CD4-positive, alpha-beta T cell (primary cell): ENCODE measurements around the gene SRSF7. TPM values are rescaled to one million over a fixed set of nuclear protein-coding genes. Genes with fewer than 3 reads are reported as not detected.

ENCODE experiments used
- ATAC-seq: fragments of 200-7000 bp; cut with Tn5 transposase; one replicate; pipeline ENCODE4 v1.10.0; 2022; ENCODE audit warnings: mild to moderate bottlenecking; ENCODE audit not compliant: poor library complexity
- CTCF ChIA-PET: fragments of 350-600 bp; sonication (Branson Sonifier 250); formaldehyde crosslinking; loops from one replicate; lab custom pipeline; 2021; ENCODE audit warnings: antibody characterized with exemption, inconsistent platforms; lab: Charles Lee
- POLR2A ChIA-PET: fragments of 350-600 bp; sonication (Branson Sonifier 250); formaldehyde crosslinking; loops from one replicate; lab custom pipeline; 2021; ENCODE audit warnings: antibody characterized with exemption, inconsistent platforms; lab: Charles Lee
- DNase-seq, 14 experiments: peaks; one replicate each; pipeline ENCODE4 v3.0.0-alpha.2; 2013 to 2020; ENCODE audit warnings: mixed read lengths in 2 of 14
- H3K27ac ChIP-seq, 2 donors: one replicate each; pipeline versions ENCODE4 v1.5.1 to v1.7.0; 2013; ENCODE audit warnings: low read length in 2 of 2, low read depth in 1 of 2, mild to moderate bottlenecking in 1 of 2
- H3K27me3 ChIP-seq, 2 experiments: 1 replicate in 1 of 2; 2 replicates in 1 of 2; pipeline versions ENCODE4 v1.6.1 to v1.7.0; 2013; ENCODE audit warnings: low read length in 2 of 2, control low read depth in 1 of 2, mild to moderate bottlenecking in 1 of 2, moderate library complexity in 1 of 2; ENCODE audit not compliant: insufficient read depth in 2 of 2, control insufficient read depth in 1 of 2
- H3K36me3 ChIP-seq: one replicate; pipeline ENCODE4 v1.6.1; 2013; ENCODE audit warnings: low read length, control low read depth; ENCODE audit not compliant: insufficient read depth
- H3K4me1 ChIP-seq: one replicate; pipeline ENCODE4 v1.6.1; 2013; ENCODE audit warnings: low read length, control low read depth; ENCODE audit not compliant: insufficient read depth
- H3K4me3 ChIP-seq: one replicate; pipeline ENCODE4 v1.5.1; 2013; ENCODE audit warnings: mild to moderate bottlenecking, low read length, moderate library complexity
- H3K9me3 ChIP-seq, 2 experiments: 1 replicate in 1 of 2; 2 replicates in 1 of 2; pipeline versions ENCODE4 v1.6.1 to v1.7.0; 2013; ENCODE audit warnings: low read length in 2 of 2, mild to moderate bottlenecking in 2 of 2, control low read depth in 1 of 2, moderate library complexity in 1 of 2; ENCODE audit not compliant: control insufficient read depth in 1 of 2, insufficient read depth in 1 of 2
- H3K27ac Mint-ChIP-seq: one replicate; pipeline ENCODE4 v1.8.0; 2020; ENCODE audit warnings: mixed read lengths
- H3K27me3 Mint-ChIP-seq: one replicate; pipeline ENCODE4 v1.8.0; 2021; ENCODE audit warnings: mixed read lengths
- H3K36me3 Mint-ChIP-seq: one replicate; pipeline ENCODE4 v1.8.0; 2021; ENCODE audit warnings: low read depth, mixed read lengths
- H3K4me1 Mint-ChIP-seq: one replicate; pipeline ENCODE4 v1.8.0; 2021; ENCODE audit warnings: low read depth, mixed read lengths
- H3K4me3 Mint-ChIP-seq: one replicate; pipeline ENCODE4 v1.8.0; 2020; ENCODE audit warnings: mild to moderate bottlenecking, mixed read lengths
- H3K9me3 Mint-ChIP-seq: one replicate; pipeline ENCODE4 v1.8.0; 2020; ENCODE audit warnings: mixed read lengths
- intact Hi-C, 2 experiments: fragments of 100-400 bp; cut with DNase I in 1 of 2; cut with micrococcal nuclease in 1 of 2; formaldehyde crosslinking; loops; one replicate each; pipeline versions ENCODE4 v1.15.1 to v1.9.0; 2023 to 2025; cut with DNase I, micrococcal nuclease
- total RNA-seq, 174 experiments: library from RNA in 2 of 174; stranded (reverse) in 2 of 174; gene quantifications; one replicate each; pipeline ENCODE4 v1.2.3 and lab custom pipeline; 2021 to 2026
- TF ChIP-seq, protein P1 (sequence below): fragments of 200-600 bp; IDR thresholded peaks from one replicate; pipeline ENCODE4 v1.8.0; 2022; ENCODE audit warnings: antibody characterized with exemption, mild to moderate bottlenecking

Gene SRSF7
- total RNA-seq, 2 experiments from 2014 or later, result 550 to 557 TPM

DNA sequence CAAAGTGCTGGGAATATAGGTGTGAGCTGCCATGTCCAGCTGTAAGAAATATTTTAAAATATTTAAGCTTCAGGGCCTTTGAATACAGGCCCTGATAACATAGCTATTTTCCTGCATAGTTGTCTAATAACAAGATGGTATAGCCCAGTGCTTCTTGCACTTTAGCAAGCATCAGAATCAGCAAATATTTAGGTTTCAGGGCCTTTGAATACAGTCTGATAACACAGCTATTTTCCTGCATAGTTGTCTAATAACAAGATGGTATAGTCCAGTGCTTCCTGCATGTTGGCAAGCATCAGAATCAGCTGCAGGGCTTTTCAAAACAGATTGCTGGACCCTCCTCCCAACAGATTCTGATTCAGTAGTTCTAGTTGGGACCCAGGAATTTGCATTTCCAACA is 32.4 kb upstream of the SRSF7 start:
- CTCF ChIA-PET, result interaction anchor here (0.7 kb wide), 2 partner anchors 406 to 416 kb away, joined by 3 read pairs; no protein-coding TSS in a partner anchor
- Mint-ChIP-seq H3K4me3 (no peak overlapping the region), H3K4me1 (peaks cover 4% of the 10 kb centered on the region), H3K9me3 (no peaks in the 10 kb centered on the region), H3K27ac (no peak overlapping the region), H3K27me3 (no peaks in the 10 kb centered on the region), H3K36me3 (peaks cover 25% of the 10 kb centered on the region)
- intact Hi-C loops, result no loop called here
- DNase-seq, result no peak
- Histone ChIP-seq H3K4me3 (no peak overlapping the region), H3K9me3 (no peaks in the 10 kb centered on the region), H3K27ac (no peak overlapping the region), H3K27me3 (no peaks in the 10 kb centered on the region), H3K36me3 (peaks cover 15% of the 10 kb centered on the region), H3K4me1 (peaks cover 7% of the 10 kb centered on the region)
- POLR2A ChIA-PET, result interaction anchor here (0.6 to 1.2 kb wide), 2 partner anchors 10 to 32 kb away, joined by 3 read pairs; partner anchors contain the start of gene SRSF7
- TF ChIP-seq, protein P1, sequence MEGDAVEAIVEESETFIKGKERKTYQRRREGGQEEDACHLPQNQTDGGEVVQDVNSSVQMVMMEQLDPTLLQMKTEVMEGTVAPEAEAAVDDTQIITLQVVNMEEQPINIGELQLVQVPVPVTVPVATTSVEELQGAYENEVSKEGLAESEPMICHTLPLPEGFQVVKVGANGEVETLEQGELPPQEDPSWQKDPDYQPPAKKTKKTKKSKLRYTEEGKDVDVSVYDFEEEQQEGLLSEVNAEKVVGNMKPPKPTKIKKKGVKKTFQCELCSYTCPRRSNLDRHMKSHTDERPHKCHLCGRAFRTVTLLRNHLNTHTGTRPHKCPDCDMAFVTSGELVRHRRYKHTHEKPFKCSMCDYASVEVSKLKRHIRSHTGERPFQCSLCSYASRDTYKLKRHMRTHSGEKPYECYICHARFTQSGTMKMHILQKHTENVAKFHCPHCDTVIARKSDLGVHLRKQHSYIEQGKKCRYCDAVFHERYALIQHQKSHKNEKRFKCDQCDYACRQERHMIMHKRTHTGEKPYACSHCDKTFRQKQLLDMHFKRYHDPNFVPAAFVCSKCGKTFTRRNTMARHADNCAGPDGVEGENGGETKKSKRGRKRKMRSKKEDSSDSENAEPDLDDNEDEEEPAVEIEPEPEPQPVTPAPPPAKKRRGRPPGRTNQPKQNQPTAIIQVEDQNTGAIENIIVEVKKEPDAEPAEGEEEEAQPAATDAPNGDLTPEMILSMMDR, result no peak
- no peak for ATAC-seq

DNA sequence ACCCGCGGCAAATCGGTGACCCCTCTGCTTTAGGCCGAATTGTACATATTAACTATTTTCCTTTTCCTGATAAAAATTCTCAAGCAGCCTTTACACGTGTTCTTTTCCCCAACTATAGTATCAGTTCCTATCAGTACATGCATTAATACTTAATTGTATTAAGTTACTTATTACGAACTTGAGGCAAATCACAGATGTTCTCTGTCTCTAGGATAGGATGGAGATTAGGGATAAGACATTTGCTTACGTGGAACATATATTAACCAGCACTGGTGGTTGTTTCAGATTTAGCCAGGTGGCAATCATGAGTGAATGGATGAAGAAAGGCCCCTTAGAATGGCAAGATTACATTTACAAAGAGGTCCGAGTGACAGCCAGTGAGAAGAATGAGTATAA is 27.5 kb upstream of the SRSF7 start:
- Histone ChIP-seq H3K27ac (peak overlapping the region; percentile 71 to 73), H3K4me3 (peak overlapping the region; percentile 68), H3K4me1 (peaks cover 17% of the 10 kb centered on the region), H3K9me3 (no peaks in the 10 kb centered on the region), H3K36me3 (peaks cover 15% of the 10 kb centered on the region), H3K27me3 (no peaks in the 10 kb centered on the region)
- Mint-ChIP-seq H3K36me3 (peaks cover 32% of the 10 kb centered on the region), H3K27ac (peak overlapping the region; percentile 89), H3K27me3 (peaks cover 19% of the 10 kb centered on the region), H3K4me1 (peaks cover 12% of the 10 kb centered on the region), H3K4me3 (peak overlapping the region; percentile 90), H3K9me3 (no peaks in the 10 kb centered on the region)
- intact Hi-C loops, result loop anchor here (1.0 to 10.0 kb wide), 4 partner anchors 27 to 1814 kb away; partner anchors contain the start of genes DHX57 (in 1 of the 2), MORN2 (in 1 of the 2), SOS1 (in 1 of the 2) and SRSF7 (in 1 of the 2)
- ATAC-seq (no peak), DNase-seq (no peak)
- ChIA-PET CTCF (interaction anchor here (1.7 kb wide), 1 partner anchor 27 kb away, joined by 5 read pairs; the partner anchor contains the start of gene SRSF7), POLR2A (interaction anchor here (5.0 kb wide), 1 partner anchor 28 kb away, joined by 52 read pairs; the partner anchor contains the start of gene SRSF7)
- TF ChIP-seq, protein P1, result no peak

DNA sequence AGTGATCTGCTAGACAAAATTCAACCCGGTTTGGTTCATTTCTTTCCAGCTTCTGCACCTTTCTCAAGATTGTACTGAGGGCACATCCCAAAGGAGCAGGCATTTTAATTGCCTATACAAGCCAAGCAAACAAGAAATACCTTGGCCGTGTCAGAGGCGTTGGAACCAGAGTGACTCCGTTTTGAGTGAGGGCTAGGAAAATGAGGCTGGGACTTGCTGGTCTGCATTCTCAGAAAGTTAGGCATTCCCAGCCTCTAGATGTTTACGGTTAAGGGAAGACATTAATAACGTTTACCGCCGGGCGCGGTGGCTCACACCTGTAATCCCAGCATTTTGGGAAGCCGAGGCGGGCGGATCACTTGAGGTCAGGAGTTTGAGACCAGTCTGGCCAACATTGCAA is 25.4 kb upstream of the SRSF7 start:
- intact Hi-C loops, result loop anchor here in 1 of 2 experiments (2.0 to 10.0 kb wide), 4 partner anchors 24 to 1812 kb away; partner anchors contain the start of genes DHX57, MORN2, SOS1 and STRN
- POLR2A ChIA-PET, result interaction anchor here (0.6 to 5.0 kb wide), 2 partner anchors 25 to 38 kb away, joined by 5 to 52 read pairs; partner anchors contain the start of gene SRSF7
- H3K4me3 Mint-ChIP-seq, result peak overlapping the region; percentile 85

More for the DNA sequence above, 25.4 kb upstream of the SRSF7 start:
- Mint-ChIP-seq H3K36me3 (peaks cover 23% of the 10 kb centered on the region), H3K4me1 (peaks cover 12% of the 10 kb centered on the region), H3K9me3 (no peaks in the 10 kb centered on the region), H3K27me3 (peaks cover 19% of the 10 kb centered on the region), H3K27ac (no peak overlapping the region)
- TF ChIP-seq, protein P1, result no peak
- Histone ChIP-seq H3K4me1 (peaks cover 17% of the 10 kb centered on the region), H3K4me3 (no peak overlapping the region), H3K36me3 (peaks cover 8% of the 10 kb centered on the region), H3K9me3 (no peaks in the 10 kb centered on the region), H3K27me3 (no peaks in the 10 kb centered on the region), H3K27ac (no peak overlapping the region)
- ATAC-seq (no peak), DNase-seq (no peak)
- CTCF ChIA-PET, result interaction anchor here (1.5 kb wide), 1 partner anchor 26 kb away, joined by 3 read pairs; the partner anchor contains the start of gene SRSF7
